ENCODE measurements around the gene DRAP1.

GRCh38 chr11:65911682-65912568, 7.3 kb upstream of the DRAP1 start:
- TF ChIP-seq CTCF (IDR thresholded peaks at IDR 0.05) (peak in 2 of 5 experiments; percentile 14 to 16), POLR2A (IDR thresholded peaks at IDR 0.05) (no peak), EP300 (IDR thresholded peaks at IDR 0.05; ENCODE audit: low read depth) (no peak)

Data from transverse colon (tissue), 3 donors.